Measurements from ENCODE around the gene SLC26A2.

DNA sequence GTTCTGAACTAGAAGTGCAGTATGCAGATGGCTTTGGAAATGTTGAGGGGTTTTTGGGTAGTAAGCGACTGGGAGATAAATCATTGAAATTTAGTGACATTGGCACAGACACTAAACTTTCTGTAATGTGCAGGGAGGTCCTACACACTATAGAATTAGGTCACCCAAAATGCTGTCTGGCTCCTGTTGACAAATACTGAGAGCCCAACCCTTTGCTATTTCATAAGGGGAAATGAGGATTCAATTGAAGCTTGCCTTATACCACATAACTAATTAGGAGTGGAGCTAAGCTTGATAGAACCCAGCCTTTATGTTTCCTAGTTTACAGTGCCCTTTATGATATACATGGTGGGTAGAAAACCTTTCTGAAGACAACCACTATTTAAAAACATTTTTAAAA lies 62.6 kb downstream of the SLC26A2 start:
- TF ChIP-seq, protein P1, sequence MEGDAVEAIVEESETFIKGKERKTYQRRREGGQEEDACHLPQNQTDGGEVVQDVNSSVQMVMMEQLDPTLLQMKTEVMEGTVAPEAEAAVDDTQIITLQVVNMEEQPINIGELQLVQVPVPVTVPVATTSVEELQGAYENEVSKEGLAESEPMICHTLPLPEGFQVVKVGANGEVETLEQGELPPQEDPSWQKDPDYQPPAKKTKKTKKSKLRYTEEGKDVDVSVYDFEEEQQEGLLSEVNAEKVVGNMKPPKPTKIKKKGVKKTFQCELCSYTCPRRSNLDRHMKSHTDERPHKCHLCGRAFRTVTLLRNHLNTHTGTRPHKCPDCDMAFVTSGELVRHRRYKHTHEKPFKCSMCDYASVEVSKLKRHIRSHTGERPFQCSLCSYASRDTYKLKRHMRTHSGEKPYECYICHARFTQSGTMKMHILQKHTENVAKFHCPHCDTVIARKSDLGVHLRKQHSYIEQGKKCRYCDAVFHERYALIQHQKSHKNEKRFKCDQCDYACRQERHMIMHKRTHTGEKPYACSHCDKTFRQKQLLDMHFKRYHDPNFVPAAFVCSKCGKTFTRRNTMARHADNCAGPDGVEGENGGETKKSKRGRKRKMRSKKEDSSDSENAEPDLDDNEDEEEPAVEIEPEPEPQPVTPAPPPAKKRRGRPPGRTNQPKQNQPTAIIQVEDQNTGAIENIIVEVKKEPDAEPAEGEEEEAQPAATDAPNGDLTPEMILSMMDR (IDR thresholded peaks at IDR 0.05): no peak
- TF ChIP-seq POLR2A (IDR thresholded peaks at IDR 0.05): no peak

Data from heart left ventricle (tissue), 13 donors.